IMR-90 (cell line): Measurements from ENCODE around the gene TCAP.

Experiments used
- CTCF ChIP-seq: conservative IDR thresholded peaks from 2 replicates; pipeline ENCODE4 v1.5.1; 2012; ENCODE audit warnings: mild to moderate bottlenecking, low read depth, low read length, improper control_type of control experiment
- POLR2A ChIP-seq: IDR thresholded peaks from 2 replicates; pipeline ENCODE4 v1.6.1; 2012; ENCODE audit warnings: mild to moderate bottlenecking, low read depth, low read length
- RFX5 ChIP-seq: IDR thresholded peaks from 2 replicates; pipeline ENCODE4 v1.8.0; 2012; ENCODE audit warnings: low read depth, mild to moderate bottlenecking, low read length, moderate library complexity

- TF ChIP-seq POLR2A, result no peak
- TF ChIP-seq RFX5, result no peak
- TF ChIP-seq CTCF, result no peak
Measured at GRCh38 chr17:39658346-39658745, 6.8 kb upstream of the TCAP start.
